ENCODE results near the gene ACAD11. TPM values are rescaled to one million over a fixed set of nuclear protein-coding genes. Genes with fewer than 3 reads are reported as not detected.

Gene ACAD11
- total RNA-seq, 2 experiments from 2014 or later, result 18.5 to 23.5 TPM

DNA sequence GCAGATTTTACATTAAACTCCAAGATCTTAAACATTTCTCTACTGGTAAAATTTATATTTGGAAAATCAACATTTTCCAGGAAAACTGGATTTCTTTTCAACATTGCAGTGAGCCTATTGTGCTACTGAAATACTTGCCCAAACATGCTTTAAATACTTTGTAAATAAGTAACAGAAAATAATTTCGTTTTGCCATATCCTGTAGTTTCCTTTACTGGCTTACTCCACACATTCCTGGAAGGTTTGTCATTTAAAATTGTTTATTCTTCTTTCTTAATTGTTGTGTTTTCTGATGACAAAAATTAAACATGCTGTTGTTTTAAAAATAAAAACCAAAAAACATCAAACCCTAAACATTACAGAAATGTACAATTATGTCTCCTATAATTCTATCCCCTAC is 22.0 kb downstream of the ACAD11 start:
- H3K4me2 ChIP-seq (ENCODE audit: low read length), result no peak overlapping the region
- intact Hi-C loops (cut with micrococcal nuclease; ENCODE audit: unreplicated experiment), result no loop called here
- no peaks in the 10 kb centered on the region for H3K9me3 ChIP-seq (ENCODE audit: low read length)
- H3K9me2 ChIP-seq (ENCODE audit: insufficient read depth, low read length), result no peaks in the 10 kb centered on the region
- H3K36me3 ChIP-seq (ENCODE audit: insufficient read depth, low read length), result peaks cover 22% of the 10 kb centered on the region; the same call in 1 of the 2 replicates
- no peak overlapping the region for H3K27ac ChIP-seq (ENCODE audit: low read depth, low read length, poor library complexity, severe bottlenecking)
- no TSS peak for BruUV-seq (replicated peaks)
- TF ChIP-seq, protein P1, sequence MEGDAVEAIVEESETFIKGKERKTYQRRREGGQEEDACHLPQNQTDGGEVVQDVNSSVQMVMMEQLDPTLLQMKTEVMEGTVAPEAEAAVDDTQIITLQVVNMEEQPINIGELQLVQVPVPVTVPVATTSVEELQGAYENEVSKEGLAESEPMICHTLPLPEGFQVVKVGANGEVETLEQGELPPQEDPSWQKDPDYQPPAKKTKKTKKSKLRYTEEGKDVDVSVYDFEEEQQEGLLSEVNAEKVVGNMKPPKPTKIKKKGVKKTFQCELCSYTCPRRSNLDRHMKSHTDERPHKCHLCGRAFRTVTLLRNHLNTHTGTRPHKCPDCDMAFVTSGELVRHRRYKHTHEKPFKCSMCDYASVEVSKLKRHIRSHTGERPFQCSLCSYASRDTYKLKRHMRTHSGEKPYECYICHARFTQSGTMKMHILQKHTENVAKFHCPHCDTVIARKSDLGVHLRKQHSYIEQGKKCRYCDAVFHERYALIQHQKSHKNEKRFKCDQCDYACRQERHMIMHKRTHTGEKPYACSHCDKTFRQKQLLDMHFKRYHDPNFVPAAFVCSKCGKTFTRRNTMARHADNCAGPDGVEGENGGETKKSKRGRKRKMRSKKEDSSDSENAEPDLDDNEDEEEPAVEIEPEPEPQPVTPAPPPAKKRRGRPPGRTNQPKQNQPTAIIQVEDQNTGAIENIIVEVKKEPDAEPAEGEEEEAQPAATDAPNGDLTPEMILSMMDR (conservative IDR thresholded peaks at IDR 0.05; ENCODE audit: low read length), result no peak
- no peak for TF ChIP-seq EZH2phosphoT487 (IDR thresholded peaks at IDR 0.05; ENCODE audit: borderline replicate concordance, low read depth, low read length)
- POLR2A ChIA-PET, result no interaction called here
- no peaks in the 10 kb centered on the region for H4K20me1 ChIP-seq (ENCODE audit: insufficient read depth, low read length)
- no peak for DNase-seq (ENCODE audit: low spot score)
- CTCF ChIA-PET (ENCODE audit: unreplicated experiment), result no interaction called here
- no peaks in the 10 kb centered on the region for H3K4me1 ChIP-seq (ENCODE audit: insufficient read depth, low read length, poor library complexity, severe bottlenecking)
- H2AFZ ChIP-seq (ENCODE audit: low read length), result no peak overlapping the region
- H3K79me2 ChIP-seq (ENCODE audit: insufficient read depth, low read depth, low read length), result no peaks in the 10 kb centered on the region
- no peak overlapping the region for H3K4me3 ChIP-seq (ENCODE audit: low read depth, low read length, poor library complexity, severe bottlenecking)

DNA sequence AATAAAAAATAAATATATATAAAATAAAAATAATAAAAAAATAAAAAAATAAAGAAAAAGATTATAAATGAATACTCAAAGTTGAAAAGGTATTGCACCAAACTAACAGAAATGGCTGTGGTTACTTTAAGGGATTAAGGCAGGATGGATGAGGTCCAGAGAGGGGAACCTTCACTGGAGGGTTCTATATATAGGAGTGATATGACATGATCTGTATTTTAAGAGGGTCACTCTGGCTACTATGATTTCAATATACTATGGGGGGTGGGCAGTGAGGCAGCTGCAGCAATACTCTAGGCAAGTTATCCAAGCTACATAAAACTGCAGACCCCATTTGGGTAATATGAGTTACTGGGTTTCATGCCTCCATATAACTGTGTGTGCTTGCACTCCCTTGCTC is 24.6 kb downstream of the ACAD11 start:
- no peaks in the 10 kb centered on the region for H4K20me1 ChIP-seq (ENCODE audit: insufficient read depth, low read length)
- no peaks in the 10 kb centered on the region for H3K9me3 ChIP-seq (ENCODE audit: low read length)
- CTCF ChIA-PET (ENCODE audit: unreplicated experiment), result interaction anchor here (0.6 kb wide), 1 partner anchor 9 kb away, joined by 3 read pairs; no protein-coding TSS in a partner anchor
- no peak overlapping the region for H3K4me3 ChIP-seq (ENCODE audit: low read depth, low read length, poor library complexity, severe bottlenecking)
- intact Hi-C loops (cut with micrococcal nuclease; ENCODE audit: unreplicated experiment), result no loop called here
- no peaks in the 10 kb centered on the region for H3K4me1 ChIP-seq (ENCODE audit: insufficient read depth, low read length, poor library complexity, severe bottlenecking)
- BruUV-seq (replicated peaks), result no TSS peak
- no peaks in the 10 kb centered on the region for H3K9me2 ChIP-seq (ENCODE audit: insufficient read depth, low read length)
- no peaks in the 10 kb centered on the region for H3K79me2 ChIP-seq (ENCODE audit: insufficient read depth, low read depth, low read length)
- no peak overlapping the region for H2AFZ ChIP-seq (ENCODE audit: low read length)
- no peak for TF ChIP-seq EZH2phosphoT487 (IDR thresholded peaks at IDR 0.05; ENCODE audit: borderline replicate concordance, low read depth, low read length)
- TF ChIP-seq, protein P1 (conservative IDR thresholded peaks at IDR 0.05; ENCODE audit: low read length), result no peak
- H3K36me3 ChIP-seq (ENCODE audit: insufficient read depth, low read length), result peaks cover 18% of the 10 kb centered on the region
- H3K4me2 ChIP-seq (ENCODE audit: low read length), result no peak overlapping the region
- POLR2A ChIA-PET, result interaction anchor here (1.1 to 2.0 kb wide), 3 partner anchors 9 to 62 kb away, joined by 3 to 14 read pairs (median 3); no protein-coding TSS in a partner anchor
- no peak for DNase-seq (ENCODE audit: low spot score)
- no peak overlapping the region for H3K27ac ChIP-seq (ENCODE audit: low read depth, low read length, poor library complexity, severe bottlenecking)

DNA sequence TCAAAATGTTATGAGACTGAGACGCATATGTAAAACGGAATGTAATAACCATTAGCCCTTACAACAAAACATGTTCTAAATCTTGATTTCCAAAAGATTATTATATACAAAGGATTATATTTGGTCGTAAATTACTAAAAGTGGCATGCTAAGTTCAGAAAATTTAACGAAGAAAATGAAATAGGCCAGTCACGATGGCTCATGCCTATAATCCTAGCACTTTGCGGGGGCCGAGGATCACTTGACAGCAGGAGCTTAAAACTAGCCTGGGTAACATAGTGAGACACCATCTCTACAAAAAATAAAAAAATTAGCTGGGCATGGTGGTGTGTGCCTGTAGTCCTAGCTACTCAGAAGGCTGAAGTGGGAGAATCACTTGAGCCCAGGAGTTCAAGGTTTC is 29.0 kb downstream of the ACAD11 start:
- Histone ChIP-seq H3K9me3 (ENCODE audit: low read length) (no peaks in the 10 kb centered on the region), H3K4me1 (ENCODE audit: insufficient read depth, low read length, poor library complexity, severe bottlenecking) (peaks cover 11% of the 10 kb centered on the region), H3K79me2 (ENCODE audit: insufficient read depth, low read depth, low read length) (no peaks in the 10 kb centered on the region), H3K9me2 (ENCODE audit: insufficient read depth, low read length) (no peaks in the 10 kb centered on the region), H3K4me3 (ENCODE audit: low read depth, low read length, poor library complexity, severe bottlenecking) (no peak overlapping the region), H3K36me3 (ENCODE audit: insufficient read depth, low read length) (peaks cover 30% of the 10 kb centered on the region), H3K27ac (ENCODE audit: low read depth, low read length, poor library complexity, severe bottlenecking) (no peak overlapping the region), H3K4me2 (ENCODE audit: low read length) (no peak overlapping the region), H2AFZ (ENCODE audit: low read length) (no peak overlapping the region), H4K20me1 (ENCODE audit: insufficient read depth, low read length) (no peaks in the 10 kb centered on the region)
- ChIA-PET CTCF (ENCODE audit: unreplicated experiment) (no interaction called here), POLR2A (interaction anchor here (1.4 kb wide), 2 partner anchors 10 to 11 kb away, joined by 3 read pairs; no protein-coding TSS in a partner anchor)
- no peak for DNase-seq (ENCODE audit: low spot score)
- TF ChIP-seq, protein P1 (conservative IDR thresholded peaks at IDR 0.05; ENCODE audit: low read length), result no peak
- TF ChIP-seq EZH2phosphoT487 (IDR thresholded peaks at IDR 0.05; ENCODE audit: borderline replicate concordance, low read depth, low read length), result no peak
- no TSS peak for BruUV-seq (replicated peaks)
- intact Hi-C loops (cut with micrococcal nuclease; ENCODE audit: unreplicated experiment), result no loop called here

Measured in OCI-LY7 (cell line).